HG03521 (cell line): Measurements from ENCODE around the gene ZNF646.
A peak's percentile ranks its signal among the peaks of the same experiment; 100 is the strongest.

Experiments
- ATAC-seq: cut with Tn5 transposase; IDR thresholded peaks from one replicate; pipeline ENCODE4 v1.9.1; 2021; ENCODE audit warnings: mild to moderate bottlenecking, moderate library complexity; ENCODE audit not compliant: unreplicated experiment

Gene ZNF646

DNA sequence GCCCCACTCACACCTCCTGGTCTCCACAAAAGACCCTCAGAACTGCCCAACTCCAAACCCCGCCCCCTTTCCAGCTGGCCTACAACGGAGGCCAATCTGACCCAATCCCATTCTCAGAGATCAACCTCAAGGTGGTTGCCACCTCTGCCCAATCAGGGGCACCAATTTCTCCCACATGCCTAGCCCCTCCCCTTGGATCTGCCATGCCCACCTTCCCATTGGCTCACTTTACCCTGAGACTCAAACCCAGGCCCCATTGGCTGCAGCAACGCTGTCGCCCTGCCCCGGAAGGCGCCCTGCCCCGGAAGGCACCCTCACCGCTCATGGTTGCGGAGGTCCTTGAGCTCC is 10.8 kb upstream of the ZNF646 start:
- ATAC-seq, result no peak

DNA sequence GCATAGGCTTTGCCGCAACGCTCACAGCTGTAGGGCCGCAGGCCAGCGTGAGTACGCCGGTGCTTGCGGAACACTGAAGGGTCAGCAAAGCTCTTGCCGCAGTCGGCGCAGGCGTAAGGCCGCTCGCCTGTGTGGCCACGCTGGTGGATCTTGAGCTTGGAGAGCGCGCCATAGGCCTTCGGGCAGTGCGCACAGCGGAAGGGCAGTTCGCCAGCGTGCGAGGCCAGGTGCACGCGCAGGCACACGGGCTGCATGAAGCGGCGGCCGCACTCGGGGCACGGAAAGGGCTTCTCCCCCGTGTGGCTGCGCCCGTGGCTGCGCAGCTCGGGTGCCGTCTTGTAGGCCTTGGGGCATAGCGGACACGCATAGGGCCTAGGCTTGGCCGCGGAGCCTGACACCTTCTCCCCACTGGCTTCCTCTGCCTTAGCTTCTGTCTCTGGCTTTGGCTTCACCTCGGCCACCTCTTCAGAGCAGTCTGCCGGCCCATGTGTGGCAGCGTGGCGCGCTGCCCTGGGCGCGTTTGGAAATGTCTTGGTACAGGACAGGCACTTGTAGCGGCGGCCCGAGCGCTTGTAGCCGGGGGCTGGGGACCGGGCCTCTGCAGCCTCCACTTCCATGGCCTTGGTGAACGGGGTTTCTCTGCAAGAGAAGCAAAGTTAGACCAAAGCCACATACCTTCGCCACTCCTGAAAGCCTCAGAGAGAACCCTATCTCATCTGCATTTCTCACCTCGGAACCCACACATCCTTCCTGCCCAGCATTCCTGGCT is 10.2 kb upstream of the ZNF646 start:
- ATAC-seq, result no peak

DNA sequence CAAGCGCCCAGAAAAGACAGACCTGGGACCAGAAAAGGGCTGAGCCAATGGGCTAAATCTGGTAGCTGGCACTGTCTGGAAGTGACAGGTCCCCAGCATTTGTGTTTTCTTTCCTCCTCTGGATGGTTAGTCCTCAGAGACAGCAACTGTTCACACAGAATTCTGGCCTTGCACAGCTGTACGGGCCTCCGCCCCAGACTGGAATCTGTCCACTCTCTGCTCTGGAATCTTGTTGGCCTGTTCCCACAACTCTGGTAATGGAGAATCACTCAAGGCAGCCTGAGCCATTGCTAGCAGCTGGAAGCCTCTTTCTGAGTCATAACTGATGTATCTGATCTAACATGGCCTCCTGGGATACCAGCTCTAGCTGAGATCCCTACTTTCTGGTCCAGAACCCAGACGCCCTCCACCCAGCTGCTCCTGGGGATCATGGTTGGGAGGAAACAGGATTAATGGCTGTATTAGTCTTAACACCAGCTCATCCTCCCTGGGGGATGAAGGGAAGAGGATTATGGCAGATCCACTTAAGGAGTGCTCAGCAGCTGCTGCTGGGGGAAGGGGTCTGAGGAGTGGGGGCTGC is 9.2 kb upstream of the ZNF646 start:
- ATAC-seq, result no peak

DNA sequence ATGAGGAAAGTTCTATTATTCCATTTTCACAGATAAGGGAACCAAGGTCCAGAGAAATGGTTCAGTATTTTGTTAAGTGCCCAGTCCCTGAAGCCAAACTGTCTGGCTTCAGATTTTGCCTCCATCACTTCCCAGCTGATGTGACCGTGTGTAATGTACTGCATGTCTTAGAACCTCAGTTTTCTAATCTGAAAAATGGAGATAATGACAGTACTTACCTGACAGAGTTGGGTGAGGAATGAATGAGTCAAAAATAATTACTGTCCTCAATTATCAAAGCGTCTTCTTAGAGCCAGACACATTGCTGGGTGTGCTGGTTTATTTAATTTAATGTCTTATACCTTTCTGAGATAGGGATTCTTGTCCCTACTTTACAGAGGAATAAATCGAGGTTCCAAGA is 6.9 kb upstream of the ZNF646 start:
- no peak for ATAC-seq

DNA sequence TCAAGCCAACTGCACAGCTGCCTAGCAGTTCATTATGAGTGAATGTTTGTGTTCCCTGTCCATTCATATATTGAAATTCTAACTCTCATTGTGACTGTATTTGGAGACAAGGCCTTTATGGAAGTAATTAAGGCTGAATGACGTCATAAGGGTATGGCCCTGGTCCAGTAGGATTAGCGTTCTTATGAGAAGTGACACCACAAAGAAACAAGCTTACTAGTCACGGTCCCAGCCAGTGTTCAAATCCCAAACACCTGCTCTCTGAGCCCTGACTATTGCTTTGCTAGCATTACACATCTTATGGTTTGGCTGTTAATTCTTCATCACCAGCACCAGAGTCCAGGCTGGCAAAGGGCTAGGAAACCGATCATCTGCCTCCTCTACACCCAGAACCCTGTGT is 2.4 kb upstream of the ZNF646 start:
- no peak for ATAC-seq

DNA sequence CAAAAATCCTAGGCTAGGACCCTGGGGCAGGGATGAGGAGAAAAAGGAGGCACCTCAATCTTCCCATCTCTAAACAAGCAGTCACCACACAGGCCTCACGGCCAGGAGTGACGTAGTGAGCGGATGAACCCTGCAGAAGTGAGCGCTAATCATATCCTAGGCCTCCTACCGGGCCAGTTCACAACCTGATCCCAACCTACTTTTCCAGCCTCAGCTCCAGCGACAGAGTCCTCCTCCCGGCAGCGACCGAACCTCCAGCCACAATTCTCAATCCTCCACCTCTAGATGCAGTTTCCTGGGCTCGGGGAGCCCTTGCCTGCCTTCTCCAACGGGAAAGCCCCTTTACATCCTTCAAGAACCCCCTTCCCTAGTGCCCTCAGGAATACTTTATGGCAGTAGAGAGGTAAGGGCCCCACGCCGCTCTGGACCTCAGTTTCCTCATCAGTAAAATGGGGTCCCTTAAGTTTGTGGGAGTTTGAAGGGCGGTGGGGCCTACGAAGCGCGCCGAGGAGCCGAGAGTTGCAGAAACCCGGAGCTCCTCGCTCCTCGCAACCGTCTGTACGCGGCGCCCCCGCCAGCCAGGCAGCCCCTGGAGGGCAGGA is 1.6 kb upstream of the ZNF646 start:
- ATAC-seq, result peak; percentile 4

DNA sequence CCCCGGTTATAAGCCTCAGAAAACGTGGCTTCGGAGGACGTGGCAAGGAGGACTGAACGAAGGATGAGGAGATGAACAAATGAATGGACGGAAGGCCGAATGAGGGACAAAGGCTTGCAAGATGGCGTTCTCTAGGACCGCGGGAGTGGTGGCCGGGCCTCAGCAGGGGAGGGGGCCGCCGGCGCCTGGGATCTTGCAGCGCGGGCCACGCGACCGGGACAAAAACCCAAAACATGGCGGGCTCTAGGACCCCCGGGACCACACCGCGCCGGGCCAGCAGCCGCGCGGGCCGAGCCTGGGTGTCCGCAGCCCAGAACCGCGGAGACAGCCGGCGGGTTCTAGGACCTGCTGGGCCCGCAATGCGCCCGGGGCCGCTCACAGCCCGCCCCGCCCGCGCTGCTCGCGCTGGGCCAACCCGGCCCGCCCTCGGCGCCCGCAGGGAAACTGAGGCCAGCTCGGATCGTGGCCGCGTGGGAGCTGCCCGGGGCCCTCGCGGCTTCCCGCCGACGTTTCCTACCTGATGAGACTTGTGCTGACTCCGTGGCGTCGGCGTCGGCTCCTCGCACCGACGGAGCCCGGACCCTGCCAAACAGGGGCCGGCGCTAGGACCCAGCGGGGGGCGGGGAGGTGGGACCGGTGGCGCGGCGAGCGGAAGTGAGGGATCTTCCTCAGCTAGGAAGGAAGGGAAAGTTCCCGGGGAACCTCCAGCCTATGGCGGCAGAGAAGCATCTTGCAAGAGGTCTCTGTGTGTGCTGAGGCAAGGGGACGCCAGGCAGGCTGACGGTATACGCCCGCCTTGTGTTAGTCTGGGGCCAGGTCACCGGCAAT is 866 bp upstream of the ZNF646 start:
- ATAC-seq, result peak; percentile 46

DNA sequence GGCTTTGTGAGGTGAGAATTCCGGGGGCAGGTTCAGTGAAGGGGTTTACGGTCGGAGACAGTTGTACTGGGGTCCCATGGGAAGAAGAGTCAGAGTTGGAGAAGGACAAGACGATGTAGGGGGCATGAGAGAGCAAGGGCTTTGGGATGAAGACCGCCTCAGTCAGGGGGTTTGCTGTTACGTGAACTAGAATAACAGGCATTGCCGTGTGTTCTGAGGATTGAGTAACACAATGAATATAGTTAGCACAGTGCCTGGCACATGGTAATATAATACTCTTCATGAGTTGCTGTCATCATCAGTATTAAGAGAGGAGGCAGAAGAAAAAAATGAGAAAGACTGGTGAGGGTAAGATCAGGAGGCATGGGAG is 577 bp downstream of the ZNF646 start:
- no peak for ATAC-seq

DNA sequence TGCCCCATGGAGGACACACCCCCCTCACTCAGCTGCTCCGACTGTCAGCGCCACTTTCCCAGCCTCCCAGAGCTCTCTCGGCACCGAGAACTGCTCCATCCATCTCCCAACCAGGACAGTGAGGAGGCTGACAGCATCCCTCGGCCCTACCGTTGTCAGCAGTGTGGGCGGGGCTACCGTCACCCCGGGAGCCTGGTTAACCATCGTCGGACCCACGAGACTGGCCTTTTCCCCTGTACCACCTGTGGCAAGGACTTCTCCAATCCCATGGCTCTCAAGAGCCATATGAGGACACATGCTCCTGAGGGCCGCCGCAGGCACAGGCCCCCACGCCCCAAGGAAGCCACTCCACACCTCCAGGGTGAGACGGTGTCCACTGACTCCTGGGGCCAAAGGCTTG is 2.1 kb downstream of the ZNF646 start:
- no peak for ATAC-seq

DNA sequence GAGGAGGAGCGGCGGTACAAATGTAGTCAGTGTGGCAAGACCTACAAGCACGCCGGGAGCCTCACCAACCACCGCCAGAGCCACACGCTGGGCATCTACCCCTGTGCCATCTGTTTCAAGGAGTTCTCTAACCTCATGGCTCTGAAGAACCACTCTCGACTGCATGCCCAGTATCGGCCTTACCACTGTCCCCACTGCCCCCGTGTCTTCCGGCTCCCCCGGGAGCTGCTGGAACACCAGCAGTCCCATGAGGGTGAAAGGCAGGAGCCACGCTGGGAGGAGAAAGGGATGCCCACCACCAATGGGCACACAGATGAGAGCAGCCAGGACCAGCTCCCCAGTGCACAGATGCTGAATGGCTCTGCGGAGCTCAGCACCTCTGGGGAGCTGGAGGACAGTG is 2.8 kb downstream of the ZNF646 start:
- no peak for ATAC-seq

DNA sequence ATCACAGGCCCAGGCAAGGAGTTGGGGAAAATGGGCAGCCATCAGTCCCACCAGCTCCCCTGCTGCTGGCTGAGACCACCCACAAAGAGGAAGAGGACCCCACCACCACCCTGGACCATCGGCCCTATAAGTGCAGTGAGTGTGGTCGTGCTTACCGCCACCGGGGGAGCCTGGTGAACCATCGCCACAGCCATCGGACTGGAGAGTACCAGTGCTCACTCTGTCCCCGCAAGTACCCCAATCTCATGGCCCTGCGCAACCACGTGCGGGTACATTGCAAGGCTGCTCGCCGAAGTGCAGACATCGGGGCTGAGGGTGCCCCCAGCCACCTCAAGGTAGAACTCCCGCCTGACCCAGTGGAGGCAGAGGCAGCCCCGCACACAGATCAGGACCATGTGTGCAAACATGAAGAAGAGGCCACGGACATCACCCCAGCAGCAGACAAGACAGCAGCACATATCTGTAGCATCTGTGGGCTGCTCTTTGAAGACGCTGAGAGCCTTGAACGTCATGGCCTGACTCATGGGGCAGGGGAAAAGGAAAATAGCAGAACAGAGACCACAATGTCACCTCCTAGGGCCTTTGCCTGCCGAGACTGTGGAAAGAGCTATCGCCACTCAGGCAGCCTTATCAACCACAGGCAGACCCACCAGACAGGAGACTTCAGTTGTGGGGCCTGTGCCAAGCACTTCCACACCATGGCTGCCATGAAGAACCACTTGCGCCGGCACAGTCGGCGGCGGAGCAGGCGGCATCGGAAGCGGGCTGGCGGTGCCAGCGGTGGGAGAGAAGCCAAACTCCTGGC is 3.6 kb downstream of the ZNF646 start:
- ATAC-seq, result no peak

DNA sequence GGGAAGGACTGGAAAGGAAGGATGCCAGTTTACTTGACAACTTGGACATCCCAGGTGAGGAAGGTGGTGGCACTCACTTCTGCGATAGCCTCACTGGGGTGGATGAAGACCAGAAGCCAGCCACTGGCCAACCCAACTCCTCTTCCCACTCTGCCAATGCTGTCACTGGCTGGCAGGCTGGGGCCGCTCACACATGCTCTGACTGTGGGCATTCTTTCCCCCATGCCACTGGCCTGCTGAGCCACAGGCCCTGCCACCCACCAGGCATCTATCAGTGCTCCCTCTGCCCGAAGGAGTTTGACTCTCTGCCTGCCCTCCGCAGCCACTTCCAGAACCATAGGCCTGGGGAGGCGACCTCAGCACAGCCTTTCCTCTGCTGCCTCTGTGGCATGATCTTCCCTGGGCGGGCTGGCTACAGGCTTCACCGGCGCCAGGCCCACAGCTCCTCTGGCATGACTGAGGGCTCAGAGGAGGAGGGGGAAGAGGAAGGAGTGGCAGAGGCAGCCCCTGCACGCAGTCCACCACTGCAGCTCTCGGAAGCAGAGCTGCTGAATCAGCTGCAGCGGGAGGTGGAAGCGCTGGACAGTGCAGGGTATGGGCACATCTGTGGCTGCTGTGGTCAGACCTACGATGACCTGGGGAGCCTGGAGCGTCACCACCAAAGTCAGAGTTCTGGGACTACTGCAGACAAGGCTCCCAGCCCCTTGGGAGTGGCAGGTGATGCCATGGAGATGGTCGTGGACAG is 4.5 kb downstream of the ZNF646 start:
- ATAC-seq, result no peak

DNA sequence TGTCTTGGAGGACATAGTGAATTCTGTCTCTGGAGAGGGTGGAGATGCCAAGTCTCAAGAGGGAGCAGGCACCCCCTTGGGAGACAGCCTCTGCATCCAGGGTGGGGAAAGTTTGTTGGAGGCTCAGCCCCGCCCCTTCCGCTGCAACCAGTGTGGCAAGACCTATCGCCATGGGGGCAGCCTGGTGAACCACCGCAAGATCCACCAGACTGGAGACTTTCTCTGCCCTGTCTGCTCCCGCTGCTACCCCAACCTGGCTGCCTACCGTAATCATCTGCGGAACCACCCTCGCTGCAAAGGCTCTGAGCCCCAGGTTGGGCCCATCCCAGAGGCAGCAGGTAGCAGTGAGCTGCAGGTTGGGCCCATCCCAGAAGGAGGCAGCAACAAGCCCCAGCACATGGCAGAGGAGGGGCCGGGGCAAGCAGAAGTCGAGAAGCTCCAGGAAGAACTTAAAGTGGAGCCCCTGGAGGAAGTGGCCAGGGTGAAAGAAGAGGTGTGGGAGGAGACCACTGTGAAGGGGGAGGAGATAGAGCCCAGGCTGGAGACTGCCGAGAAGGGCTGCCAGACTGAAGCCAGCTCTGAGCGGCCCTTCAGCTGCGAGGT is 5.2 kb downstream of the ZNF646 start:
- ATAC-seq, result no peak

DNA sequence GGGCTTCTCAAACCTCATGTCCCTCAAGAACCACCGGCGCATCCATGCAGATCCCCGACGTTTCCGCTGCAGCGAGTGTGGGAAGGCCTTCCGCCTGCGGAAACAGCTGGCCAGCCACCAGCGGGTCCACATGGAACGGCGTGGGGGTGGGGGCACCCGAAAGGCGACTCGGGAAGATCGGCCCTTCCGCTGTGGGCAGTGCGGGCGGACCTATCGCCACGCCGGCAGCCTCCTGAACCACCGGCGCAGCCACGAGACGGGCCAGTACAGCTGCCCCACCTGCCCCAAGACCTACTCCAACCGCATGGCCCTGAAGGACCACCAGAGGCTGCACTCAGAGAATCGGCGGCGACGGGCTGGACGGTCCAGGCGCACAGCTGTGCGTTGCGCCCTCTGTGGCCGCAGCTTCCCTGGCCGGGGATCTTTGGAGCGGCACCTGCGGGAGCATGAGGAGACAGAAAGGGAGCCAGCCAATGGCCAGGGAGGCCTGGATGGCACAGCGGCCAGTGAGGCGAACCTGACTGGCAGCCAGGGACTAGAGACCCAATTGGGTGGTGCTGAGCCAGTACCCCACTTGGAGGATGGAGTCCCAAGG is 5.9 kb downstream of the ZNF646 start:
- no peak for ATAC-seq

DNA sequence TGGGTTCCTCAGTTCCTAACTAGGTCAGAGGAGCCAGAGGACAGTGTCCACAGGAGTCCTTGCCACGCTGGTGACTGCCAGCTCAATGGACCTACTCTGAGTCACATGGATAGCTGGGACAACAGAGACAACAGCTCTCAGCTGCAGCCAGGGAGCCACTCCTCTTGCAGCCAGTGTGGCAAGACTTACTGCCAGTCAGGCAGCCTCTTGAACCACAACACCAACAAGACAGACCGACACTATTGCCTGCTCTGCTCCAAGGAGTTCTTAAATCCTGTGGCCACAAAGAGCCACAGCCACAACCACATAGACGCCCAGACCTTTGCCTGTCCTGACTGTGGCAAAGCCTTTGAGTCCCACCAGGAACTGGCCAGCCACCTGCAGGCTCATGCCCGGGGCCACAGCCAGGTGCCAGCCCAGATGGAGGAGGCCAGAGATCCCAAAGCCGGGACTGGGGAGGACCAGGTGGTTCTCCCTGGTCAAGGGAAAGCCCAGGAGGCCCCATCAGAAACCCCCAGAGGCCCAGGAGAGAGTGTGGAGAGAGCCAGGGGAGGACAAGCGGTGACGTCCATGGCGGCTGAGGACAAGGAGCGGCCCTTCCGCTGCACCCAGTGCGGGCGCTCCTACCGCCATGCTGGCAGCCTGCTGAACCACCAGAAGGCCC is 6.7 kb downstream of the ZNF646 start:
- no peak for ATAC-seq

DNA sequence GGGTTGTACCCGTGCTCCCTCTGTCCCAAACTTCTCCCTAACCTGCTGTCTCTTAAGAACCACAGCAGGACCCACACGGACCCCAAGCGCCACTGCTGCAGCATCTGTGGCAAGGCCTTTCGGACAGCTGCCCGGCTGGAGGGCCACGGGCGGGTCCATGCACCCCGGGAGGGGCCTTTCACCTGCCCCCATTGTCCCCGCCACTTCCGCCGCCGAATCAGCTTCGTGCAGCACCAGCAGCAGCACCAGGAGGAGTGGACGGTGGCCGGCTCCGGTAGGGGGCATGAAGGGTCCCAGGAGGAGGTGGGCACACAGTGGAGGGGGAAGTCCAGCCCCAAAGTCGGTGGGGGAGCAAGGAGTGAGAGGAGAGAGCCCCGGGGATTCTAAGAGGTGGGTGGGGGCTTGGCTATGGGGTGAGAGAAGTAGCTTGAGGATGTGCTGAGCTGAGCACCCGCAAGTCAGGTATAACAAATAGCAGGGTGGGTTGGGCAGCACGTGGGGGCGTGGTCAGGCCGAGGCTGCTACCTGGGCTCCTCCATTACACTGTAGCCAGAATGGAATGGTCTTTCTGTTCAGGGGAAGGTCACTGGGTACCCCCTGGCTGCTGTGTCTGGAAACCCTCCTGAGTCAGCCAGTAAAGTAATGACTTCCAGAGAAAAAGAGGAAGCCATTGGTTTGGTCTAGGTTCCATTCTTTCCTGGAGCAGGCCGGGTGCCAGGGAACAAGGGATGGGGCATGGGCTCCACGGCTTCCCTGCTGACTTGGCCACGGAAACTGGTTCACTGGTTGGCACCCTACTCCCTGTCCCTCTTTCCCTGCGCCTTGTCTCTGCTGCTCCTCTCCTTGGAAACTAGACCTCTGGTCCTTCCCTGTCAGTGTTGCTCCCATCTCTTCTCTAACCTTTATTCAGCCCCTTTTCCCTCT is 7.5 kb downstream of the ZNF646 start:
- ATAC-seq, result no peak

DNA sequence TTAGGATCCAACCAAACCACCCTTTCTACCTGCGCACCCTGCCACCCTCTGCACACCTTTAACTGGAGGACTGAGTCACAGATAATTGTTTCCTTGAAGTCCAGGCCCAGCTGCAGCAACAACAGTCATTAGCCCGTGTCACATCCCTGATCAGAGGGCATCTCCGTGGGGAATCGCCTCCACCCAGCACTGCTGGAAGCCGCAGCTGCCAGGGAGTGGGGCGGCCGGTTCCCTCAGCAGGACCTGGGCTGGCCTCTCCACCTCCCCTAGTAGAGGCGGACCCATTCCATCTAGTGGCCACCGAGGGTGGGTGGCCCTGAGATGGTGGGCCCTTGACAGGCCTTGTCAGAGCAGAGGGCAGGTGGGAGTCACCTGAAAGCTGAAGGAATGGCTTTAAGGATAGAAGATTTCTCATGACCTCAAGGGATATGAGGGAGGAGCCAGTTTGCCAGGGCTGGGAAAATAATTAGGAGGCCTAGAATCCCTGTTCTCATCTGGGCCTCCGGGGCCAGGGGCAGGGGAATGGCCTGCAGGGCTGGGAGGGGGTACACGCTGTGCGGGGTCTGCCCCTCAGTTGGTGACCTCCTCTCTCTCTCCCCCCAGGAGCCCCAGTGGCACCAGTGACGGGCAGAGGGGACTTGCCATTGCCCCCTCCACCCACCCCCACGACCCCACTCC is 8.3 kb downstream of the ZNF646 start:
- no peak for ATAC-seq
